Common myeloid progenitor, CD34-positive (primary cell): ENCODE measurements around the gene DOK7.
"Not testable (repeated sequence)": the region's sequence is repeated elsewhere in the genome, so short reads cannot be mapped to it uniquely, and the experiment has no call there.

Experiments used
- CTCF ChIA-PET: fragments of 350-600 bp; sonication (Branson Sonifier 250); formaldehyde crosslinking; loops from one replicate; lab custom pipeline; 2021; ENCODE audit warnings: antibody characterized with exemption; lab: Charles Lee
- POLR2A ChIA-PET: fragments of 350-600 bp; sonication (Branson Sonifier 250); formaldehyde crosslinking; loops from one replicate; lab custom pipeline; 2021; ENCODE audit warnings: antibody characterized with exemption; lab: Charles Lee
- DNase-seq, 3 donors: peaks; one replicate each; pipeline versions ENCODE4 v3.0.0 to v3.0.0-alpha.2; 2013
- H3K27ac ChIP-seq, 2 experiments: 1 replicate in 1 of 2; 2 replicates in 1 of 2; pipeline ENCODE4 v1.7.0; 2013; ENCODE audit warnings: inconsistent platforms in 2 of 2, low read length in 2 of 2, mild to moderate bottlenecking in 2 of 2, low read depth in 1 of 2, moderate library complexity in 1 of 2; ENCODE audit not compliant: severe bottlenecking in 2 of 2, insufficient read depth in 1 of 2, poor library complexity in 1 of 2
- H3K27me3 ChIP-seq, 5 experiments: replicated peaks in 2 of 5; 1 replicate in 3 of 5; 2 replicates in 2 of 5; pipeline versions ENCODE4 v1.6.1 to v1.7.0; 2013; ENCODE audit warnings: low read length in 4 of 5, mild to moderate bottlenecking in 2 of 5, moderate library complexity in 2 of 5, inconsistent platforms in 1 of 5; ENCODE audit not compliant: insufficient read depth in 5 of 5, control insufficient read depth in 4 of 5
- H3K36me3 ChIP-seq, 4 experiments: 1 replicate in 2 of 4; 2 replicates in 2 of 4; pipeline versions ENCODE4 v1.6.1 to v1.7.0; 2013; ENCODE audit warnings: low read length in 3 of 4, control low read depth in 1 of 4, mild to moderate bottlenecking in 1 of 4; ENCODE audit not compliant: control insufficient read depth in 4 of 4, insufficient read depth in 4 of 4
- H3K4me1 ChIP-seq, 4 experiments: 1 replicate in 3 of 4; 2 replicates in 1 of 4; pipeline versions ENCODE4 v1.6.1 to v1.7.1; 2013; ENCODE audit warnings: low read length in 3 of 4, mild to moderate bottlenecking in 3 of 4, control low read depth in 1 of 4, inconsistent platforms in 1 of 4, moderate library complexity in 1 of 4; ENCODE audit not compliant: control insufficient read depth in 4 of 4, insufficient read depth in 4 of 4; ENCODE audit errors: control extremely low read depth in 1 of 4
- H3K4me3 ChIP-seq, 7 experiments: 1 replicate in 4 of 7; 2 replicates in 3 of 7; pipeline versions ENCODE4 v1.5.1 to v1.7.0; 2013; ENCODE audit warnings: mild to moderate bottlenecking in 7 of 7, low read length in 6 of 7, moderate library complexity in 6 of 7, inconsistent platforms in 2 of 7, low read depth in 2 of 7, control low read depth in 1 of 7; ENCODE audit not compliant: insufficient read depth in 4 of 7, control insufficient read depth in 1 of 7; ENCODE audit errors: extremely low read depth in 1 of 7
- H3K9me3 ChIP-seq, 5 experiments: 1 replicate in 4 of 5; 2 replicates in 1 of 5; pipeline versions ENCODE4 v1.6.1 to v1.7.1; 2013; ENCODE audit warnings: low read length in 4 of 5, mild to moderate bottlenecking in 2 of 5, inconsistent platforms in 1 of 5, low read depth in 1 of 5, moderate library complexity in 1 of 5; ENCODE audit not compliant: control insufficient read depth in 4 of 5, insufficient read depth in 2 of 5; ENCODE audit errors: control extremely low read depth in 1 of 5
- WGBS: methylation state at CpG from one replicate; pipeline ENCODE4 v1.1.5; 2013; ENCODE audit not compliant: insufficient coverage; 5-methylcytosine and 5-hydroxymethylcytosine counted together

Gene DOK7

DNA sequence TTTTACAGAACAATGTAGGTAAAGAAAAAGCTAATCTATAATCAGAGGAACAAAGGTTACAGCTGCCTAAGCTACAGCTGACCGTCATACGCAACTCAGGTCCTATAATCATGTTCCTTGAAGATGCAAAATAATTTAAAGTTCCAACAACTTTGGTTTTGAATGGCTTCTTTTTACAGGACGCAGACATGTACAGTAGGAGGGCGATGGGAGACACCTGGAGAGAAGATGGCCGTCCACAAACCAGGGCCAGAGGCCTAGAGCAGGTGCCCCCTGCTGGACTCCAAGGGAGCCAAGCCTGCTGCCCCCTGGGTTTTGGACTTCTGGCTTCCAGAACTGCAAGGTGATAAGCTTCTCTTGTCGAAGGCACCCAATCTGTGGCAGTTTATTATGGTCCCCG is 10.7 kb upstream of the DOK7 start:
- peaks cover 0 to 2% (median 0%) of the 10 kb centered on the region in 5 experiments for H3K27me3 ChIP-seq
- no peak overlapping the region for H3K27ac ChIP-seq
- POLR2A ChIA-PET, result no interaction called here
- WGBS, result 86% methylated on average over 6 of the region's 7 CpGs
- H3K4me1 ChIP-seq, result peaks cover 0 to 5% (median under 1%) of the 10 kb centered on the region in 4 experiments
- peaks cover 0 to 19% (median 13%) of the 10 kb centered on the region in 5 experiments for H3K9me3 ChIP-seq
- no peak for DNase-seq
- no peaks in the 10 kb centered on the region for H3K36me3 ChIP-seq
- CTCF ChIA-PET, result interaction anchor here (1.0 to 1.6 kb wide), 2 partner anchors 106 to 130 kb away, joined by 4 to 5 read pairs; no protein-coding TSS in a partner anchor
- no peak overlapping the region for H3K4me3 ChIP-seq

- CTCF ChIA-PET, result not testable (repeated sequence)
Observed at GRCh38 chr4:3455596-3455995, 7.5 kb upstream of the DOK7 start.

GRCh38 chr4:3458371-3458770 is 4.7 kb upstream of the DOK7 start:
- H3K4me3 ChIP-seq, result no peak overlapping the region
- peaks cover 0 to 32% (median 10%) of the 10 kb centered on the region in 5 experiments for H3K27me3 ChIP-seq
- 95% methylated on average over 6 of the region's 6 CpGs for WGBS
- ChIA-PET CTCF (interaction anchor here (1.6 kb wide), 1 partner anchor 22 kb away, joined by 4 read pairs; no protein-coding TSS in a partner anchor), POLR2A (no interaction called here)
- no peak for DNase-seq
- no peaks in the 10 kb centered on the region for H3K36me3 ChIP-seq
- no peak overlapping the region for H3K27ac ChIP-seq
- H3K9me3 ChIP-seq, result peaks cover 0 to 23% (median 16%) of the 10 kb centered on the region in 5 experiments
- peaks cover 0 to 4% (median 0%) of the 10 kb centered on the region in 4 experiments for H3K4me1 ChIP-seq

More at GRCh38 chr4:3455596-3455995, 7.5 kb upstream of the DOK7 start:
- 80% methylated on average over 1 of the region's 3 CpGs for WGBS
- H3K4me1 ChIP-seq, H3K27me3 ChIP-seq, H3K27ac ChIP-seq, POLR2A ChIA-PET, H3K36me3 ChIP-seq, DNase-seq, H3K4me3 ChIP-seq: not testable (repeated sequence)
- H3K9me3 ChIP-seq, result peaks cover 0 to 23% (median 16%) of the 10 kb centered on the region in 5 experiments

DNA sequence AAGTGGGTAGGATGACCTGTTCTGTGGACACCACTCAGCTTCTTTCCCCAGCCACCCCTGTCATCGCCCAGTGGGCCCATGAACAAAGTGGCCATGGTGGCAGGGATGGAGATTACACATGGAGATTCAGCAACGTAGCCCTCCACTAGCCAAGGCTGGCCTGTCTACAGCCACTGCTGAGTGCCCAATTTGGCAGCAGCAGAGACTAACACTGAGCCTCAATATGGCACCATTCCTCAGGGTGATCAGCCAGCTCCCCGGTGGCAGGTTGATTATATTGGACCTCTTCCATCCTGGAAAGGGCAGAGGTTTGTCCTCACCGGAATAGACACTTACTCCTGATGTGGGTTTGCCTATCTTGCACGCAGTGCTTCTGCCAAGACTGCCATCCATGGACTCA is 4.0 kb upstream of the DOK7 start:
- H3K4me3 ChIP-seq, H3K36me3 ChIP-seq, DNase-seq, POLR2A ChIA-PET, H3K4me1 ChIP-seq, H3K27ac ChIP-seq: not testable (repeated sequence)
- CTCF ChIA-PET, result interaction anchor here (1.6 kb wide), 1 partner anchor 21 kb away, joined by 4 read pairs; no protein-coding TSS in a partner anchor
- WGBS, result 88% methylated on average over 4 of the region's 5 CpGs
- Histone ChIP-seq H3K9me3 (peaks cover 0 to 20% (median 16%) of the 10 kb centered on the region in 5 experiments), H3K27me3 (peaks cover 0 to 39% (median 10%) of the 10 kb centered on the region in 5 experiments)

DNA sequence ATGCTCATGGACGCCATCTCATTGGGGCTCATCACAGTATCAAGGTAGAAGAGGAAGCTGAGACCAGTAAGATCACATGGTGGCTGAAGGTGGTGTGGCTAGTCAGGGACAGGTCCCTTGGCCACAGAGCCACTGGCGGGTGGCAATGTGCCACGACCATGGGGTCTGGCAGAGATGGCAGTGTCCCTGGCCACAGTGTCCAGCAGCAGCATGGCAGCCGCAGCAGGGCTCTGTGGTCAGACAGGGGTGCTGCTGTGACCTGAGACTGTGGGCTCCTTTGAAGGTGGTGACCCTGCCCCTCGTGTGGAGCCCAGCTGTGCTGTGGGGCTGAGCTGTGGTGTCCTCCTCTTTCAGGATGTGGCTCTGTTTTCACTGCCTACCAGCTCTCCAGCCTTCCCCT is 2.2 kb upstream of the DOK7 start:
- H3K9me3 ChIP-seq, result peaks cover 0 to 11% (median 6%) of the 10 kb centered on the region in 5 experiments
- H3K36me3 ChIP-seq, result no peaks in the 10 kb centered on the region
- CTCF ChIA-PET, result no interaction called here
- no peak for DNase-seq
- no peak overlapping the region for H3K27ac ChIP-seq
- 94% methylated on average over 5 of the region's 5 CpGs for WGBS
- POLR2A ChIA-PET, result no interaction called here
- H3K4me3 ChIP-seq, result no peak overlapping the region
- H3K4me1 ChIP-seq, result peaks cover 0 to 4% (median 2%) of the 10 kb centered on the region in 4 experiments
- peaks cover 0 to 57% (median 10%) of the 10 kb centered on the region in 5 experiments for H3K27me3 ChIP-seq

DNA sequence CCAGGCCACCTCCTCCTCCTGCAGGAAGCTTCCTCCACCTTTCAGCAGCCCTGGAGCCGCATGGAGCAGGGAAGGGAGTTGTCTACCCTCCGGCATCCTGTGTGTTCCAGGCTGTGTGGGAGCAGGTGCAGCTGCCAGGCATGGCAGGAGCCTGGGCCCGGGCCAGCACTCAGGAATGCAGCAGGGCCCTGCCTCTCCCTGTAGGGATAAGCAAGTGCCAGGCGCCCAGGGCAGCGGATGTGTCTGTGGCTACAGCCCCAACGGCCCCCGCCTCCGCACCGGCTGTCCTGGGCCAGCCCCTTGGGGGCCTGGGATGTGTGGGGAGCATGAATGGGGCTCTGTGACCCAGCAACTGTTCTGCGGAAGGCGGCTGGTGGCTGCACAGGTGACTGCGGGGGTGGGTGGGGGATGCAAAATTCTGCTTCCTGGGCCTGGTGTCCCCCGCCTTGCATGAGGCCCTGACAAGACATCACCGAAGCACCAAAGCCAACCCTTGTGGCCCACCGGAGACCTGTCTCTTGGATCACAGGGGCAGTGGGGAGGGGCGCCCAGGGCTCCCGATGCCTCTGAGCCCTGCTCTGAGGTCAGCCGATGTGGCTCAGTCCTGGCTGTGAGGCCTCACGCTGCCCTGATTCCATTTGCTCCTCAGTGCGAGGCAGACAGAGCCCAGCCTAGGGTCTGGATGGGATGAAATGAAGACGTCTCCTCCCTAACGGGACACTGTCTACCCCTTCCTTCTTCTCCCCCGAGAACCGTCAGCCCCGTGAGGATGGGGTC is 1.4 kb upstream of the DOK7 start:
- CTCF ChIA-PET, result no interaction called here
- no peaks in the 10 kb centered on the region for H3K36me3 ChIP-seq
- peaks cover 0 to 9% (median 4%) of the 10 kb centered on the region in 5 experiments for H3K9me3 ChIP-seq
- POLR2A ChIA-PET, result no interaction called here
- no peak for DNase-seq
- 92% methylated on average over 24 of the region's 25 CpGs for WGBS
- H3K4me1 ChIP-seq, result peaks cover 0 to 4% (median 2%) of the 10 kb centered on the region in 4 experiments
- H3K27me3 ChIP-seq, result peaks cover 0 to 58% (median 10%) of the 10 kb centered on the region in 5 experiments
- H3K4me3 ChIP-seq, result no peak overlapping the region
- H3K27ac ChIP-seq, result no peak overlapping the region

- no peak overlapping the region for H3K4me3 ChIP-seq
- DNase-seq, result no peak
- no peaks in the 10 kb centered on the region for H3K36me3 ChIP-seq
- peaks cover 0 to 4% (median 2%) of the 10 kb centered on the region in 4 experiments for H3K4me1 ChIP-seq
- peaks cover 0 to 58% (median 10%) of the 10 kb centered on the region in 5 experiments for H3K27me3 ChIP-seq
- 96% methylated on average over 8 of the region's 10 CpGs for WGBS
- H3K27ac ChIP-seq, result no peak overlapping the region
- ChIA-PET CTCF (interaction anchor here (1.6 kb wide), 1 partner anchor 19 kb away, joined by 6 read pairs; no protein-coding TSS in a partner anchor), POLR2A (no interaction called here)
- peaks cover 0 to 5% (median 4%) of the 10 kb centered on the region in 5 experiments for H3K9me3 ChIP-seq
Observed at GRCh38 chr4:3462321-3462789, 751 bp upstream of the DOK7 start.
